HepG2 (cell line): ENCODE results near the gene ZMYND8. TPM values are rescaled to one million over a fixed set of nuclear protein-coding genes. Genes with fewer than 3 reads are reported as not detected.
A peak's percentile ranks its signal among the peaks of the same experiment; 100 is the strongest.

Experiments used
- ATAC-seq: fragments of 200-7000 bp; cut with Tn5 transposase; 3 replicates; pipeline ENCODE4 v1.9.1; 2020; ENCODE audit warnings: mild to moderate bottlenecking, moderate library complexity
- BruUV-seq: library from RNA; stranded (reverse); fragments of 400-500 nt; replicated peaks from 2 replicates; lab custom pipeline; 2021; lab: Mats Ljungman, UMichigan
- CTCF ChIA-PET: fragments of 300-600 bp; formaldehyde crosslinking; extraction: SDS; loops from one replicate; lab custom pipeline; 2021; ENCODE audit warnings: low total read pairs, inconsistent platforms, low intra/inter-chr PET ratio; lab: Yijun Ruan, JAX
- POLR2A ChIA-PET: fragments of 350-600 bp; sonication (Branson Sonifier 250); formaldehyde crosslinking; loops from one replicate; lab custom pipeline; 2020; ENCODE audit warnings: antibody characterized with exemption, inconsistent platforms; lab: Yijun Ruan, JAX
- DNase-seq: peaks from one replicate; pipeline ENCODE4 v3.0.0-alpha.2; 2015; ENCODE audit warnings: low spot score
- FAIRE-seq: peaks from 3 replicates; lab custom pipeline; 2011; peaks lifted over from hg19 to GRCh38; lab: Jason Lieb, UNC
- H2AFZ ChIP-seq: one replicate; pipeline ENCODE4 v1.6.1; 2011; ENCODE audit warnings: low read length, inconsistent platforms
- H3K27ac ChIP-seq: fragments of 300-600 bp; 3 replicates; pipeline ENCODE4 v1.8.0; 2011; ENCODE audit warnings: mixed run types, mild to moderate bottlenecking, mixed read lengths, low read length, inconsistent platforms; ENCODE audit not compliant: insufficient read depth; ENCODE audit errors: extremely low read length
- H3K27me3 ChIP-seq, 2 experiments: fragments of 200-600 bp in 1 of 2; 2 replicates in 1 of 2; 3 replicates in 1 of 2; pipeline versions ENCODE4 v1.6.0 to v1.8.0; 2011; ENCODE audit warnings: low read length in 2 of 2, mild to moderate bottlenecking in 2 of 2, moderate library complexity in 2 of 2, inconsistent platforms in 1 of 2; ENCODE audit not compliant: insufficient read depth in 2 of 2, control insufficient read depth in 1 of 2
- H3K36me3 ChIP-seq, 2 experiments: fragments of 200-600 bp in 1 of 2; replicated peaks in 1 of 2; 2 replicates in 1 of 2; 3 replicates in 1 of 2; pipeline versions ENCODE4 v1.5.1 to v1.8.0; 2011; ENCODE audit warnings: low read length in 2 of 2, inconsistent platforms in 1 of 2; ENCODE audit not compliant: insufficient read depth in 2 of 2, control insufficient read depth in 1 of 2
- H3K4me1 ChIP-seq: 2 replicates; pipeline ENCODE4 v1.5.1; 2012; ENCODE audit warnings: low read length, inconsistent platforms; ENCODE audit not compliant: insufficient read depth
- H3K4me2 ChIP-seq: 2 replicates; pipeline ENCODE4 v1.6.0; 2011; ENCODE audit warnings: low read depth, low read length, inconsistent platforms
- H3K4me3 ChIP-seq, 3 experiments: fragments of 200-600 bp in 1 of 3; sonication (generic), shearing (Covaris generic) in 1 of 3; replicated peaks in 1 of 3; 2 replicates each; pipeline ENCODE4 v1.5.1; 2011 to 2016; ENCODE audit warnings: low read length in 3 of 3, inconsistent platforms in 2 of 3, low read depth in 2 of 3, mild to moderate bottlenecking in 2 of 3, control low read depth in 1 of 3, mixed read lengths in 1 of 3; ENCODE audit not compliant: insufficient read depth in 1 of 3
- H3K79me2 ChIP-seq: one replicate; pipeline ENCODE4 v1.6.1; 2011; ENCODE audit warnings: low read length, inconsistent platforms; ENCODE audit not compliant: insufficient read depth
- H3K9ac ChIP-seq: 2 replicates; pipeline ENCODE4 v1.6.0; 2011; ENCODE audit warnings: mild to moderate bottlenecking, low read depth, low read length, inconsistent platforms; ENCODE audit not compliant: insufficient read depth
- H3K9me3 ChIP-seq: 2 replicates; pipeline ENCODE4 v1.5.1; 2012; ENCODE audit warnings: mild to moderate bottlenecking, low read length
- H4K20me1 ChIP-seq: 2 replicates; pipeline ENCODE4 v1.6.0; 2011; ENCODE audit warnings: inconsistent platforms, mild to moderate bottlenecking, low read length, moderate library complexity; ENCODE audit not compliant: insufficient read depth
- CEBPB ChIP-seq: IDR thresholded peaks from 2 replicates; pipeline ENCODE4 v1.6.1; 2011; ENCODE audit warnings: low read depth, low read length, improper control_type of control experiment, borderline replicate concordance
- MIER2 ChIP-seq: IDR thresholded peaks from 2 replicates; pipeline ENCODE4 v1.6.1; 2016; ENCODE audit warnings: missing biosample characterization, missing genetic modification reagents
- NFIC ChIP-seq: IDR thresholded peaks from 2 replicates; pipeline ENCODE4 v1.6.1; 2012; ENCODE audit warnings: mild to moderate bottlenecking, low read length, inconsistent platforms
- NKX3-1 ChIP-seq: sonication (generic); formaldehyde crosslinking; IDR thresholded peaks from 2 replicates; pipeline ENCODE4 v1.5.0; 2020; ENCODE audit warnings: missing genetic modification reagents
- POLR2G ChIP-seq: fragments of 200-400 bp; formaldehyde crosslinking; IDR thresholded peaks from 2 replicates; pipeline ENCODE4 v1.6.1; 2018; ENCODE audit warnings: mild to moderate bottlenecking, low read depth, low read length, moderate library complexity
- RFXAP ChIP-seq: sonication (generic); formaldehyde crosslinking; IDR thresholded peaks from 2 replicates; pipeline ENCODE4 v1.4.0; 2020; ENCODE audit warnings: missing genetic modification reagents, borderline replicate concordance
- SRSF9 ChIP-seq: fragments of 200-400 bp; formaldehyde crosslinking; IDR thresholded peaks from 2 replicates; pipeline ENCODE4 v1.6.1; 2018; ENCODE audit warnings: borderline replicate concordance, mild to moderate bottlenecking, low read depth, low read length; ENCODE audit not compliant: insufficient read depth, poor library complexity, severe bottlenecking
- ZFX ChIP-seq: sonication (generic); formaldehyde crosslinking; IDR thresholded peaks from 2 replicates; pipeline ENCODE4 v1.4.0; 2020; ENCODE audit warnings: mild to moderate bottlenecking, low read depth, missing genetic modification reagents, moderate library complexity
- ZNF235 ChIP-seq: sonication (generic); formaldehyde crosslinking; IDR thresholded peaks from 2 replicates; pipeline ENCODE4 v1.8.1; 2023; ENCODE audit warnings: mild to moderate bottlenecking, missing genetic modification reagents, borderline replicate concordance
- ZNF562 ChIP-seq: sonication (generic); formaldehyde crosslinking; IDR thresholded peaks from 2 replicates; pipeline ENCODE4 v1.8.0; 2022; ENCODE audit warnings: missing genetic modification reagents, borderline replicate concordance
- ZNF75D ChIP-seq: sonication (generic); formaldehyde crosslinking; IDR thresholded peaks from 2 replicates; pipeline ENCODE4 v1.8.1; 2023; ENCODE audit warnings: missing genetic modification reagents, mild to moderate bottlenecking, borderline replicate concordance
- WGBS: methylation state at CpG from one replicate; pipeline ENCODE4 v1.1.6; 2017; ENCODE audit warnings: low lambda C conversion rate; 5-methylcytosine and 5-hydroxymethylcytosine counted together
- in situ Hi-C: cut with HindIII; loops from 2 replicates; pipeline ENCODE4 v1.10.0; 2017; ENCODE audit warnings: low pct_unique_long_range_greater_than_20kb; ENCODE audit not compliant: extremely low pct_ligation_motif_present
- intact Hi-C: fragments of 100-400 bp; cut with micrococcal nuclease; formaldehyde crosslinking; loops from one replicate; pipeline ENCODE4 v1.10.0; 2022; ENCODE audit not compliant: unreplicated experiment
- polyA plus RNA-seq, 8 experiments: library from polyadenylated mRNA; depleted of rRNA in 3 of 8; stranded (reverse) in 7 of 8; unstranded in 1 of 8; fragments of >200 nt; fragmentation: Illumina TruSeq in 4 of 8; extraction: Trizol in 4 of 8; gene quantifications; 2 replicates each; pipeline versions ENCODE4 v1.2.1 to v1.2.3, GENCODE V29; 2011 to 2016; ENCODE audit warnings: low read depth in 4 of 8, missing spikeins in 1 of 8, mixed read lengths in 1 of 8; ENCODE audit not compliant: insufficient read depth in 1 of 8
- total RNA-seq, 5 experiments: library from RNA; depleted of rRNA; stranded (reverse); fragments of >200 nt; fragmentation: Illumina TruSeq; extraction: Trizol; gene quantifications; 2 replicates each; pipeline ENCODE4 v1.2.3, GENCODE V29; 2016; ENCODE audit warnings: low read depth in 1 of 5
- TF ChIP-seq, protein P1 (sequence below): sonication (generic); formaldehyde crosslinking; IDR thresholded peaks from 2 replicates; pipeline ENCODE4 v1.8.0; 2022; ENCODE audit warnings: missing genetic modification reagents, mild to moderate bottlenecking, borderline replicate concordance
- TF ChIP-seq, protein P2 (sequence below): sonication (generic); formaldehyde crosslinking; IDR thresholded peaks from 2 replicates; pipeline ENCODE4 v1.4.0; 2020; ENCODE audit warnings: mild to moderate bottlenecking, missing genetic modification reagents
- TF ChIP-seq, protein P3 (sequence below), 2 experiments: fragments of 450-650 bp in 1 of 2; sonication (generic) in 1 of 2; formaldehyde crosslinking; IDR thresholded peaks; 2 replicates each; pipeline versions ENCODE4 v1.5.0 to v1.8.0; 2020 to 2022; ENCODE audit warnings: mild to moderate bottlenecking in 1 of 2, missing genetic modification reagents in 1 of 2

Gene ZMYND8
- total and polyA plus RNA-seq, 2 of the 13 experiments (the other 11 are each of a cell fraction or from before 2014, with no cell fraction given), result 53.9 to 84.7 TPM

DNA sequence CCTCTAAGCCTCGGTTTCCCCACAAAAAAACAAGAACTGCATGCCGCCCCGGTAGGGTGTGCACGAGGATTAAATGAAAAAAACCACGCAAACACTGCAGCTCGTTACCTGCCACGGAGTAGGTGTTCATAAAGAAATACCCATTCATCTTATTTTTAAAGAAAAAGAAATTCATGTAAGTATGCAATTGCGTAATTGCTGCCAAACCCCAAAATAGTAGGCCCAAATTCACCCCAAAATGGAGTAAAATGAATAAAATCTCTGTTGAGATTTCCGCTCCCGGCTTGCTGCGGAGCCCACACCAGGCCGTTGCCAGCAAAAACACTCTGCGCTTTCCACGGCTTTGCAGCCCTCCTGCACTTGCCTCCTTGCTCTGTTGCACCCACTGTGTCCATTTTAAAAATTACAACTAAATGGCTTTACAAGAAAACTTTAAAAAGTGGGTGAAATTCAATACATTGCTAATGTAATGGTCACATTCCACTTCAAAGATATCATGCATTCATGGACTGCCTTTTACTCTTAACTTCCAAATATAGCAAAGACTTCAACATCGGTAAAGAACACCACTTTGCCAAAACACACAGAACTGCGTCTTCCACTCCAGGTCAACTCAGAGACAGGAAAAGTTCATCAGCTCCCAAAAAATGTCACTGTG lies 125.0 kb downstream of the ZMYND8 start:
- ChIA-PET POLR2A (no interaction called here), CTCF (no interaction called here)
- DNase-seq, result no peak
- H3K4me2 ChIP-seq, result no peak overlapping the region
- WGBS, result 97% methylated on average over 16 of the region's 16 CpGs
- H3K36me3 ChIP-seq, result peaks cover 52 to 82% of the 10 kb centered on the region in 2 experiments
- H4K20me1 ChIP-seq, result peaks cover 55% of the 10 kb centered on the region
- no peaks in the 10 kb centered on the region for H3K27me3 ChIP-seq
- H3K27ac ChIP-seq, result no peak overlapping the region
- H2AFZ ChIP-seq, result no peak overlapping the region
- FAIRE-seq, result no peak
- H3K4me3 ChIP-seq, result no peak overlapping the region
- TF ChIP-seq ZNF562, result no peak
- TF ChIP-seq ZNF75D (CRISPR knock-in tag), result 0 out of 2 replicates have a peak, but pooled peaks have one; percentile 40
- peak; percentile 77 for TF ChIP-seq CEBPB
- BruUV-seq, result no TSS peak
- in situ Hi-C loops (no loop called here), intact Hi-C loops (loop anchor here (5.0 kb wide), 2 partner anchors 41 to 86 kb away; no protein-coding TSS in a partner anchor)
- H3K9ac ChIP-seq, result no peak overlapping the region
- no peaks in the 10 kb centered on the region for H3K9me3 ChIP-seq
- ATAC-seq, result no peak
- H3K79me2 ChIP-seq, result peaks cover 7% of the 10 kb centered on the region
- peaks cover 43% of the 10 kb centered on the region for H3K4me1 ChIP-seq

DNA sequence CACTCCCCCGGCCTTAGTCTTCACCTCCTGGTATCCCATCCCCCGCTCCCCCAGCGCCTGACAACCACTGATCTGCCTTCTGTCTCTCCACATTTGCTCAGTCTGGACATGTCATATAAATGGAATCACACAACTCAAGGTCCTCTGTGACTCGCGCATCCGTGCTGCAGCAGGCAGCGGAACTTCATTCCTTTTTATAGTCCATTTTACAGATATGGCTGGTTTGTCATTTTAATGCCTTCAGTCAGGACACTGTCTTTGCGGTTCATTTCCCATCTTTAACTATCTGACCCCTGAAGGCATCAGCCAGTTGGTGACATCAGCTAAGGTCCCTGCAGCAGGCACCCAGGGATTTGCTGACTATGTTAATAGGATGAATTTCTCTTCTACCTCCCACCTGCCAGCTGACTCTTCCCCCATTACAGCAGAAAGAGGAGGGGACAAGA lies 125.7 kb downstream of the ZMYND8 start:
- ChIA-PET POLR2A (no interaction called here), CTCF (no interaction called here)
- H3K27me3 ChIP-seq, result no peaks in the 10 kb centered on the region
- peaks cover 7% of the 10 kb centered on the region for H3K79me2 ChIP-seq
- H3K9me3 ChIP-seq, result no peaks in the 10 kb centered on the region
- in situ Hi-C loops, result no loop called here
- no TSS peak for BruUV-seq
- peaks cover 56 to 82% of the 10 kb centered on the region in 2 experiments for H3K36me3 ChIP-seq
- ATAC-seq, result no peak
- peaks cover 49% of the 10 kb centered on the region for H4K20me1 ChIP-seq
- peaks cover 41% of the 10 kb centered on the region for H3K4me1 ChIP-seq
- no peak overlapping the region for H3K4me2 ChIP-seq
- intact Hi-C loops, result loop anchor here (5.0 kb wide), 2 partner anchors 41 to 86 kb away; no protein-coding TSS in a partner anchor
- H3K27ac ChIP-seq, result no peak overlapping the region
- WGBS, result 98% methylated on average over 8 of the region's 8 CpGs
- no peak for DNase-seq
- H3K9ac ChIP-seq, result no peak overlapping the region
- no peak overlapping the region for H2AFZ ChIP-seq
- H3K4me3 ChIP-seq, result no peak overlapping the region
- FAIRE-seq, result no peak
- TF ChIP-seq, protein P1, sequence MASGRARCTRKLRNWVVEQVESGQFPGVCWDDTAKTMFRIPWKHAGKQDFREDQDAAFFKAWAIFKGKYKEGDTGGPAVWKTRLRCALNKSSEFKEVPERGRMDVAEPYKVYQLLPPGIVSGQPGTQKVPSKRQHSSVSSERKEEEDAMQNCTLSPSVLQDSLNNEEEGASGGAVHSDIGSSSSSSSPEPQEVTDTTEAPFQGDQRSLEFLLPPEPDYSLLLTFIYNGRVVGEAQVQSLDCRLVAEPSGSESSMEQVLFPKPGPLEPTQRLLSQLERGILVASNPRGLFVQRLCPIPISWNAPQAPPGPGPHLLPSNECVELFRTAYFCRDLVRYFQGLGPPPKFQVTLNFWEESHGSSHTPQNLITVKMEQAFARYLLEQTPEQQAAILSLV (CRISPR knock-in tag), result 0 out of 2 replicates have a peak, but pooled peaks have one; percentile 27
- no peak for TF ChIP-seq ZFX
- TF ChIP-seq RFXAP, result no peak
- no peak for TF ChIP-seq ZNF235 (CRISPR knock-in tag)
- TF ChIP-seq NKX3-1 (CRISPR knock-in tag), result no peak
- TF ChIP-seq, protein P2, sequence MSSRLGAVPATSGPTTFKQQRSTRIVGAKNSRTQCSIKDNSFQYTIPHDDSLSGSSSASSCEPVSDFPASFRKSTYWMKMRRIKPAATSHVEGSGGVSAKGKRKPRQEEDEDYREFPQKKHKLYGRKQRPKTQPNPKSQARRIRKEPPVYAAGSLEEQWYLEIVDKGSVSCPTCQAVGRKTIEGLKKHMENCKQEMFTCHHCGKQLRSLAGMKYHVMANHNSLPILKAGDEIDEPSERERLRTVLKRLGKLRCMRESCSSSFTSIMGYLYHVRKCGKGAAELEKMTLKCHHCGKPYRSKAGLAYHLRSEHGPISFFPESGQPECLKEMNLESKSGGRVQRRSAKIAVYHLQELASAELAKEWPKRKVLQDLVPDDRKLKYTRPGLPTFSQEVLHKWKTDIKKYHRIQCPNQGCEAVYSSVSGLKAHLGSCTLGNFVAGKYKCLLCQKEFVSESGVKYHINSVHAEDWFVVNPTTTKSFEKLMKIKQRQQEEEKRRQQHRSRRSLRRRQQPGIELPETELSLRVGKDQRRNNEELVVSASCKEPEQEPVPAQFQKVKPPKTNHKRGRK, result no peak
- TF ChIP-seq MIER2, result no peak
- TF ChIP-seq, protein P3, sequence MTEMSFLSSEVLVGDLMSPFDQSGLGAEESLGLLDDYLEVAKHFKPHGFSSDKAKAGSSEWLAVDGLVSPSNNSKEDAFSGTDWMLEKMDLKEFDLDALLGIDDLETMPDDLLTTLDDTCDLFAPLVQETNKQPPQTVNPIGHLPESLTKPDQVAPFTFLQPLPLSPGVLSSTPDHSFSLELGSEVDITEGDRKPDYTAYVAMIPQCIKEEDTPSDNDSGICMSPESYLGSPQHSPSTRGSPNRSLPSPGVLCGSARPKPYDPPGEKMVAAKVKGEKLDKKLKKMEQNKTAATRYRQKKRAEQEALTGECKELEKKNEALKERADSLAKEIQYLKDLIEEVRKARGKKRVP (CRISPR knock-in tag; IDR thresholded peaks at IDR 0.05), result no peak
- TF ChIP-seq POLR2G, result no peak
- TF ChIP-seq NFIC, result no peak
- no peak for TF ChIP-seq SRSF9
